Heart left ventricle (tissue), 16 donors: ENCODE results near the gene OR52E6. TPM values are rescaled to one million over a fixed set of nuclear protein-coding genes. Genes with fewer than 3 reads are reported as not detected.

Source experiments
- ATAC-seq, 4 donors: fragments of 200-7000 bp; cut with Tn5 transposase; one replicate each; pipeline ENCODE4 v1.9.1; 2020 to 2022; ENCODE audit warnings: moderate library complexity in 4 of 4, mild to moderate bottlenecking in 3 of 4, moderate number of reproducible peaks in 1 of 4
- DNase-seq, 5 donors: peaks; one replicate each; pipeline ENCODE4 v3.0.0-alpha.2; 2020
- H3K27ac ChIP-seq, 12 donors: fragments of 200-600 bp; sonication (generic) in 4 of 12; one replicate each; pipeline versions ENCODE4 v1.5.0 to v1.8.0; 2016 to 2022; ENCODE audit warnings: mild to moderate bottlenecking in 2 of 12
- H3K27me3 ChIP-seq, 9 donors: fragments of 200-600 bp; sonication (generic) in 2 of 9; one replicate each; pipeline versions ENCODE4 v1.5.1 to v1.8.0; 2016 to 2022; ENCODE audit warnings: mild to moderate bottlenecking in 3 of 9
- H3K36me3 ChIP-seq, 9 donors: fragments of 200-600 bp; sonication (generic) in 2 of 9; one replicate each; pipeline versions ENCODE4 v1.5.0 to v1.8.0; 2018 to 2022; ENCODE audit warnings: mild to moderate bottlenecking in 2 of 9
- H3K4me1 ChIP-seq, 12 donors: fragments of 200-600 bp; sonication (generic) in 4 of 12; one replicate each; pipeline versions ENCODE4 v1.5.0 to v1.8.0; 2016 to 2022; ENCODE audit warnings: mild to moderate bottlenecking in 3 of 12
- H3K4me3 ChIP-seq, 12 donors: fragments of 200-600 bp; sonication (generic) in 4 of 12; one replicate each; pipeline versions ENCODE4 v1.5.0 to v1.8.0; 2017 to 2022; ENCODE audit warnings: mild to moderate bottlenecking in 9 of 12, moderate library complexity in 4 of 12
- H3K9me3 ChIP-seq, 12 donors: fragments of 200-600 bp; sonication (generic) in 4 of 12; one replicate each; pipeline versions ENCODE4 v1.5.0 to v1.8.0; 2016 to 2022; ENCODE audit warnings: mild to moderate bottlenecking in 1 of 12
- CTCF ChIP-seq, 12 donors: fragments of 200-600 bp; sonication (generic) in 4 of 12; IDR thresholded peaks; one replicate each; pipeline versions ENCODE4 v1.5.0 to v1.8.0; 2018 to 2022; ENCODE audit warnings: antibody characterized with exemption in 12 of 12, mild to moderate bottlenecking in 5 of 12
- POLR2A ChIP-seq, 2 donors: fragments of 450-650 bp; IDR thresholded peaks; one replicate each; pipeline ENCODE4 v1.6.1; 2017; ENCODE audit warnings: antibody characterized with exemption in 2 of 2, mild to moderate bottlenecking in 2 of 2, moderate library complexity in 2 of 2
- WGBS, 4 donors: extraction: QIAGEN DNeasy Blood & Tissue Kit in 2 of 4; methylation state at CpG; one replicate each; pipeline versions ENCODE4 v1.1.5 to v1.1.7; 2013 to 2018; 5-methylcytosine and 5-hydroxymethylcytosine counted together
- intact Hi-C, 10 donors: fragments of 100-400 bp; cut with DNase I; formaldehyde crosslinking; loops; one replicate each; pipeline versions ENCODE4 v1.11.1 to v1.14.2; 2022
- polyA plus RNA-seq, 2 donors: library from polyadenylated mRNA; stranded (reverse); fragments of 200-250 nt; gene quantifications; one replicate each; pipeline ENCODE4 v1.2.3, GENCODE V29; 2013
- total RNA-seq, 9 donors: library from RNA; depleted of rRNA in 2 of 9; stranded (reverse); fragments of >200 nt in 2 of 9; fragmentation: NEBNext Ultra II Directional in 3 of 9; extraction: Animal tissue kit (Norgen Biotek cat#: 25700) in 3 of 9; gene quantifications; one replicate each; pipeline versions ENCODE4 v1.1.0 to v1.2.4, GENCODE V29; 2016 to 2023
- donor health status: ischemic (EF 13 %, LVEDD 7.1; RV severe dilation, severe dysfunction).
- donor health status: healthy with polysubstance abuse.
- donor health status: DM: no; HTN: yes; CAD: no.
- donor health status: DM: no; HTN: no; CAD: no.
- donor health status: ischemic (EF 25% LVEDD 6.9; RV normal size, moderate dysfunction).
- donor health status: ischemic (EF 25% LVEDD 5.7; RV mildly dilated, moderate dysfunction).
- donor health status: healthy.
- donor health status: DM: yes; HTN: yes; CAD: no.
- donor health status: ischemic (EF 35%, LVEDD 5.7; RV mildly dilated, moderate dysfunction).
- donor health status: nonischemic (EF 11% LVEDD 7.7; RV severe dilation, severe dysfunction).
- donor health status: DM: yes; HTN: yes; CAD: no.
- donor health status: PGD.
- donor health status: ischemic (EF 29% LVEDD 5.4; RV normal size, mild dysfunction).
- donor health status: nonischemic (EF 23%, LVEDD 6.1; RV moderate dilation, normal function).

The OR52E6 gene
- total and polyA plus RNA-seq, 11 donors: not detected

- DNase-seq (no peak), ATAC-seq (no peak)
- Histone ChIP-seq H3K9me3 (peaks cover 0 to 12% (median 0%) of the 10 kb centered on the region in 12 donors), H3K27ac (no peak within 1 kb of the TSS), H3K4me1 (no peaks in the 10 kb centered on the region), H3K4me3 (no peak within 1 kb of the TSS), H3K27me3 (no peaks in the 10 kb centered on the region), H3K36me3 (no peaks in the 10 kb centered on the region)
- TF ChIP-seq CTCF (IDR thresholded peaks at IDR 0.05) (no peak), POLR2A (IDR thresholded peaks at IDR 0.05) (no peak)
- intact Hi-C loops: no loop called here
- 62 to 77% (median 71%) methylated on average over 3 of the region's 3 CpGs for WGBS, 4 donors
These were observed 50.5 kb downstream of the OR52E6 start, which contains the start of gene OR52N1 for GRCh38 chr11:5791165-5791564. Gene OR52N1 (minus strand): TSS chr11:5791265. CDS start chr11:5788816, 2,449 bp downstream.

Other genes with a start within 250 kb of the OR52E6 start
- 1 to 10 TPM in 6 of 9 donors, under 1 TPM in 3; 0.39 to 2.4 (median 1.1) TPM for gene TRIM6, start 245.3 kb downstream of the OR52E6 start, total RNA-seq
- gene TRIM6, start 245.3 kb downstream of the OR52E6 start, polyA plus RNA-seq: under 1 TPM; 0.50 to 0.88 TPM
- 1 to 10 TPM; 1.3 to 9.1 (median 1.6) TPM for gene TRIM34, start 216.9 kb downstream of the OR52E6 start, total RNA-seq
- gene TRIM34, start 216.9 kb downstream of the OR52E6 start, polyA plus RNA-seq: 1 to 10 TPM in 1 of 2 donors, under 1 TPM in 1; 0.72 to 1.9 TPM
- 10 to 100 TPM in 2 of 9 donors, 1 to 10 TPM in 7; 7.5 to 15.9 (median 8.9) TPM for gene TRIM5, start 156.8 kb downstream of the OR52E6 start, total RNA-seq
- 1 to 10 TPM; 4.7 to 8.2 TPM for gene TRIM5, start 156.8 kb downstream of the OR52E6 start, polyA plus RNA-seq
- 10 to 100 TPM in 8 of 9 donors, 1 to 10 TPM in 1; 9.4 to 83.0 (median 17.0) TPM for gene TRIM22, start 152.1 kb downstream of the OR52E6 start, total RNA-seq
- gene TRIM22, start 152.1 kb downstream of the OR52E6 start, polyA plus RNA-seq: 1 to 10 TPM; 9.2 to 10.0 TPM
- gene OR56B1, start 105.4 kb downstream of the OR52E6 start, total RNA-seq: under 1 TPM in 1 of 9 donors, not detected in 8; 0.13 TPM
- not detected for gene OR56B1, start 105.4 kb downstream of the OR52E6 start, polyA plus RNA-seq
- gene OR52N4, start 87.7 kb downstream of the OR52E6 start, total RNA-seq: under 1 TPM in 1 of 9 donors, not detected in 8; 0.38 TPM
- not detected for gene OR52N4, start 87.7 kb downstream of the OR52E6 start, polyA plus RNA-seq
- gene OR52N5, start 58.5 kb downstream of the OR52E6 start, total RNA-seq: not detected
- gene OR52N5, start 58.5 kb downstream of the OR52E6 start, polyA plus RNA-seq: not detected
- under 1 TPM in 1 of 9 donors, not detected in 8; 0.21 TPM for gene OR52N1, start 50.6 kb downstream of the OR52E6 start, total RNA-seq
- gene OR52N1, start 50.6 kb downstream of the OR52E6 start, polyA plus RNA-seq: not detected
- gene OR52N2, start 33.0 kb downstream of the OR52E6 start, total RNA-seq: not detected
- not detected for gene OR52N2, start 33.0 kb downstream of the OR52E6 start, polyA plus RNA-seq
- not detected for gene OR52E8, start 15.8 kb upstream of the OR52E6 start, total RNA-seq
- not detected for gene OR52E8, start 15.8 kb upstream of the OR52E6 start, polyA plus RNA-seq
- not detected for gene OR52E4, start 38.7 kb upstream of the OR52E6 start, total RNA-seq
- gene OR52E4, start 38.7 kb upstream of the OR52E6 start, polyA plus RNA-seq: not detected
- not detected for gene OR52E5, start 51.3 kb upstream of the OR52E6 start, total RNA-seq
- gene OR52E5, start 51.3 kb upstream of the OR52E6 start, polyA plus RNA-seq: not detected
- not detected for gene OR56A3, start 100.4 kb upstream of the OR52E6 start, total RNA-seq
- not detected for gene OR56A3, start 100.4 kb upstream of the OR52E6 start, polyA plus RNA-seq
- not detected for gene OR56A5, start 126.6 kb upstream of the OR52E6 start, total RNA-seq
- not detected for gene OR56A5, start 126.6 kb upstream of the OR52E6 start, polyA plus RNA-seq
- gene OR52L1, start 145.1 kb upstream of the OR52E6 start, total RNA-seq: not detected
- gene OR52L1, start 145.1 kb upstream of the OR52E6 start, polyA plus RNA-seq: not detected
- under 1 TPM in 1 of 9 donors, not detected in 8; 0.40 TPM for gene OR56A4, start 165.0 kb upstream of the OR52E6 start, total RNA-seq
- gene OR56A4, start 165.0 kb upstream of the OR52E6 start, polyA plus RNA-seq: not detected
- under 1 TPM in 2 of 9 donors, not detected in 7; 0.03 to 0.06 TPM for gene OR56A1, start 188.9 kb upstream of the OR52E6 start, total RNA-seq
- gene OR56A1, start 188.9 kb upstream of the OR52E6 start, polyA plus RNA-seq: not detected